CD4-positive, alpha-beta T cell (primary cell): ENCODE measurements around the gene ARAF. TPM values are rescaled to one million over a fixed set of nuclear protein-coding genes. Genes with fewer than 3 reads are reported as not detected.

ENCODE experiments used
- ATAC-seq: fragments of 200-7000 bp; cut with Tn5 transposase; one replicate; pipeline ENCODE4 v1.10.0; 2022; ENCODE audit warnings: mild to moderate bottlenecking; ENCODE audit not compliant: poor library complexity
- CTCF ChIA-PET: fragments of 350-600 bp; sonication (Branson Sonifier 250); formaldehyde crosslinking; loops from one replicate; lab custom pipeline; 2021; ENCODE audit warnings: antibody characterized with exemption, inconsistent platforms; lab: Charles Lee
- POLR2A ChIA-PET: fragments of 350-600 bp; sonication (Branson Sonifier 250); formaldehyde crosslinking; loops from one replicate; lab custom pipeline; 2021; ENCODE audit warnings: antibody characterized with exemption, inconsistent platforms; lab: Charles Lee
- DNase-seq, 14 experiments: peaks; one replicate each; pipeline ENCODE4 v3.0.0-alpha.2; 2013 to 2020; ENCODE audit warnings: mixed read lengths in 2 of 14
- H3K27ac ChIP-seq, 2 donors: one replicate each; pipeline versions ENCODE4 v1.5.1 to v1.7.0; 2013; ENCODE audit warnings: low read length in 2 of 2, low read depth in 1 of 2, mild to moderate bottlenecking in 1 of 2
- H3K27me3 ChIP-seq, 2 experiments: 1 replicate in 1 of 2; 2 replicates in 1 of 2; pipeline versions ENCODE4 v1.6.1 to v1.7.0; 2013; ENCODE audit warnings: low read length in 2 of 2, control low read depth in 1 of 2, mild to moderate bottlenecking in 1 of 2, moderate library complexity in 1 of 2; ENCODE audit not compliant: insufficient read depth in 2 of 2, control insufficient read depth in 1 of 2
- H3K36me3 ChIP-seq: one replicate; pipeline ENCODE4 v1.6.1; 2013; ENCODE audit warnings: low read length, control low read depth; ENCODE audit not compliant: insufficient read depth
- H3K4me1 ChIP-seq: one replicate; pipeline ENCODE4 v1.6.1; 2013; ENCODE audit warnings: low read length, control low read depth; ENCODE audit not compliant: insufficient read depth
- H3K4me3 ChIP-seq: one replicate; pipeline ENCODE4 v1.5.1; 2013; ENCODE audit warnings: mild to moderate bottlenecking, low read length, moderate library complexity
- H3K9me3 ChIP-seq, 2 experiments: 1 replicate in 1 of 2; 2 replicates in 1 of 2; pipeline versions ENCODE4 v1.6.1 to v1.7.0; 2013; ENCODE audit warnings: low read length in 2 of 2, mild to moderate bottlenecking in 2 of 2, control low read depth in 1 of 2, moderate library complexity in 1 of 2; ENCODE audit not compliant: control insufficient read depth in 1 of 2, insufficient read depth in 1 of 2
- H3K27ac Mint-ChIP-seq: one replicate; pipeline ENCODE4 v1.8.0; 2020; ENCODE audit warnings: mixed read lengths
- H3K27me3 Mint-ChIP-seq: one replicate; pipeline ENCODE4 v1.8.0; 2021; ENCODE audit warnings: mixed read lengths
- H3K36me3 Mint-ChIP-seq: one replicate; pipeline ENCODE4 v1.8.0; 2021; ENCODE audit warnings: low read depth, mixed read lengths
- H3K4me1 Mint-ChIP-seq: one replicate; pipeline ENCODE4 v1.8.0; 2021; ENCODE audit warnings: low read depth, mixed read lengths
- H3K4me3 Mint-ChIP-seq: one replicate; pipeline ENCODE4 v1.8.0; 2020; ENCODE audit warnings: mild to moderate bottlenecking, mixed read lengths
- H3K9me3 Mint-ChIP-seq: one replicate; pipeline ENCODE4 v1.8.0; 2020; ENCODE audit warnings: mixed read lengths
- CTCF ChIP-seq: fragments of 200-600 bp; IDR thresholded peaks from one replicate; pipeline ENCODE4 v1.8.0; 2022; ENCODE audit warnings: antibody characterized with exemption, mild to moderate bottlenecking
- intact Hi-C, 2 experiments: fragments of 100-400 bp; cut with DNase I in 1 of 2; cut with micrococcal nuclease in 1 of 2; formaldehyde crosslinking; loops; one replicate each; pipeline versions ENCODE4 v1.15.1 to v1.9.0; 2023 to 2025; cut with DNase I, micrococcal nuclease
- total RNA-seq, 174 experiments: library from RNA in 2 of 174; stranded (reverse) in 2 of 174; gene quantifications; one replicate each; pipeline ENCODE4 v1.2.3 and lab custom pipeline; 2021 to 2026

ARAF gene
- total RNA-seq, 2 experiments from 2014 or later, result 119 to 121 TPM

GRCh38 chrX:47574076-47574546, 13.1 kb downstream of the ARAF start:
- peaks cover 0 to 3% of the 10 kb centered on the region in 2 experiments for H3K9me3 ChIP-seq
- no peaks in the 10 kb centered on the region for H3K9me3 Mint-ChIP-seq
- peaks cover 23% of the 10 kb centered on the region for H3K4me1 ChIP-seq
- peaks cover 10% of the 10 kb centered on the region for H3K4me1 Mint-ChIP-seq
- no peak overlapping the region for H3K4me3 ChIP-seq
- no peaks in the 10 kb centered on the region for H3K27me3 ChIP-seq
- H3K4me3 Mint-ChIP-seq, result no peak overlapping the region
- H3K27me3 Mint-ChIP-seq, result peaks cover 5% of the 10 kb centered on the region
- intact Hi-C loops, result no loop called here
- ATAC-seq (no peak), DNase-seq (no peak)
- ChIA-PET CTCF (no interaction called here), POLR2A (no interaction called here)
- H3K27ac ChIP-seq, result no peak overlapping the region
- H3K27ac Mint-ChIP-seq, result no peak overlapping the region
- no peak for TF ChIP-seq CTCF
- H3K36me3 Mint-ChIP-seq, result peaks cover 33% of the 10 kb centered on the region
- peaks cover 21% of the 10 kb centered on the region for H3K36me3 ChIP-seq

- ChIA-PET CTCF (no interaction called here), POLR2A (no interaction called here)
- DNase-seq, result no peak
- no peak for ATAC-seq
- Mint-ChIP-seq H3K4me1 (peaks cover 9% of the 10 kb centered on the region), H3K36me3 (peaks cover 28% of the 10 kb centered on the region), H3K4me3 (no peak overlapping the region), H3K9me3 (no peaks in the 10 kb centered on the region), H3K27me3 (peaks cover 5% of the 10 kb centered on the region), H3K27ac (no peak overlapping the region)
- Histone ChIP-seq H3K4me1 (peaks cover 28% of the 10 kb centered on the region), H3K4me3 (no peak overlapping the region), H3K27ac (no peak overlapping the region), H3K36me3 (peaks cover 16% of the 10 kb centered on the region), H3K27me3 (no peaks in the 10 kb centered on the region), H3K9me3 (peaks cover 0 to 3% of the 10 kb centered on the region in 2 experiments)
- intact Hi-C loops, result no loop called here
- no peak for TF ChIP-seq CTCF
Measured at GRCh38 chrX:47574547-47575301, 13.7 kb downstream of the ARAF start.

GRCh38 chrX:47576021-47576898, 15.3 kb downstream of the ARAF start:
- Mint-ChIP-seq H3K4me3 (no peak overlapping the region), H3K36me3 (peaks cover 12% of the 10 kb centered on the region), H3K27me3 (peaks cover 5% of the 10 kb centered on the region), H3K4me1 (peaks cover 14% of the 10 kb centered on the region), H3K9me3 (no peaks in the 10 kb centered on the region), H3K27ac (no peak overlapping the region)
- no peak for TF ChIP-seq CTCF
- CTCF ChIA-PET, result no interaction called here
- intact Hi-C loops, result no loop called here
- Histone ChIP-seq H3K27me3 (no peaks in the 10 kb centered on the region), H3K4me1 (peaks cover 30% of the 10 kb centered on the region), H3K4me3 (no peak overlapping the region), H3K36me3 (peaks cover 4% of the 10 kb centered on the region), H3K9me3 (peaks cover 0 to 3% of the 10 kb centered on the region in 2 experiments), H3K27ac (no peak overlapping the region)
- ATAC-seq (no peak), DNase-seq (no peak)
- POLR2A ChIA-PET, result no interaction called here
